ENCODE measurements around the gene NFE2L1.

- TF ChIP-seq GATA3 (IDR thresholded peaks at IDR 0.05; ENCODE audit: low read depth, low read length) (no peak), GATA2 (IDR thresholded peaks at IDR 0.05; ENCODE audit: low read depth, low read length) (no peak)
Observed at GRCh38 chr17:48070195-48070594, 22.0 kb downstream of the NFE2L1 start.
